OCI-LY3 (cell line): ENCODE measurements around the gene NCKAP5.

Source experiments
- H2AFZ ChIP-seq: fragments of 200-600, 300-600 bp; shearing (Covaris generic); 2 replicates; pipeline ENCODE4 v1.6.0; 2014; ENCODE audit warnings: antibody characterized with exemption, low read depth, low read length
- H3K27ac ChIP-seq: fragments of 200-600, 300-600 bp; sonication (generic); 2 replicates; pipeline ENCODE4 v1.5.1; 2014; ENCODE audit warnings: mild to moderate bottlenecking, low read length, moderate library complexity, mixed read lengths
- H3K27me3 ChIP-seq: fragments of 200-600, 300-600 bp; sonication (generic); 2 replicates; pipeline ENCODE4 v1.6.1; 2014; ENCODE audit warnings: low read depth, low read length, mixed read lengths
- H3K36me3 ChIP-seq: fragments of 200-600, 300-600 bp; sonication (generic); replicated peaks from 2 replicates; pipeline ENCODE3; 2014; ENCODE audit warnings: low read depth, low read length, mixed read lengths
- H3K4me1 ChIP-seq: fragments of 300-600, 200-600 bp; sonication (generic); 2 replicates; pipeline ENCODE4 v1.6.1; 2014; ENCODE audit warnings: low read length, mixed read lengths
- H3K4me2 ChIP-seq: fragments of 200-600, 300-600 bp; sonication (generic); 2 replicates; pipeline ENCODE4 v1.6.1; 2014; ENCODE audit warnings: low read length, mixed read lengths
- H3K4me3 ChIP-seq: fragments of 300-600, 200-600 bp; sonication (generic); 2 replicates; pipeline ENCODE4 v1.5.1; 2014; ENCODE audit warnings: antibody characterized with exemption, mild to moderate bottlenecking, low read length, moderate library complexity
- H3K79me2 ChIP-seq: fragments of 300-600, 200-600 bp; shearing (Covaris generic); 2 replicates; pipeline ENCODE4 v1.6.1; 2014; ENCODE audit warnings: mild to moderate bottlenecking, low read length, mixed read lengths
- H3K9ac ChIP-seq: fragments of 300-600, 200-600 bp; shearing (Covaris generic); 2 replicates; pipeline ENCODE4 v1.6.0; 2014; ENCODE audit warnings: mild to moderate bottlenecking, low read length, moderate library complexity
- H3K9me3 ChIP-seq: fragments of 200-600, 300-600 bp; shearing (Covaris generic); 2 replicates; pipeline ENCODE4 v1.6.1; 2014; ENCODE audit warnings: low read length, mixed read lengths; ENCODE audit not compliant: insufficient read depth
- H4K20me1 ChIP-seq: fragments of 200-600, 300-600 bp; sonication (generic); 2 replicates; pipeline ENCODE4 v1.6.1; 2016; ENCODE audit warnings: low read length, mixed read lengths; ENCODE audit not compliant: insufficient read depth
- EZH2phosphoT487 ChIP-seq: fragments of 200-600 bp; shearing (Covaris generic); IDR thresholded peaks from 2 replicates; pipeline ENCODE4 v1.6.1; 2018; ENCODE audit warnings: antibody characterized with exemption, mixed run types, low read depth
- TF ChIP-seq, protein P1 (sequence below): fragments of 200-600, 300-600 bp; sonication (generic); IDR thresholded peaks from 2 replicates; pipeline ENCODE4 v1.5.1; 2014; ENCODE audit warnings: antibody characterized with exemption, low read length, low read depth

Gene NCKAP5

DNA sequence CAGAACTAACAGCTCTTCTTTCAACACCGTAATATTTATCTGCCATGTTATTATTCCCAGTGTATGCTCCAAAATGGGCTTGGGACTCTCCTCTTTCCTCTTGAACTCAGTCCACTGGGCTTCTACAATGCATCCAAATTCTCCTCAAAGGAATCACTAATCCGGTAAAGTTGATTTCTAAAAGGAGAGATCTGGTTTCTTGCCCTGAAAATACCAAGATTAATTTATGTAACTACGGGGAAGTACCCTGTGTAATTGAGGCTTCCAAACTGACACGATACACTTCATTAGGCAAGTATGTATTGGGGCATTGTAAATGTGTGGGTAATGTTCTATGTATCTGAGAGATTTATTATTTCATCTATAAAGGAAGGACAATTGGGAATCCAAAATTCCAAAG, 5.7 kb downstream of the NCKAP5 start:
- H3K27ac ChIP-seq: no peak overlapping the region
- TF ChIP-seq EZH2phosphoT487: no peak
- TF ChIP-seq, protein P1, sequence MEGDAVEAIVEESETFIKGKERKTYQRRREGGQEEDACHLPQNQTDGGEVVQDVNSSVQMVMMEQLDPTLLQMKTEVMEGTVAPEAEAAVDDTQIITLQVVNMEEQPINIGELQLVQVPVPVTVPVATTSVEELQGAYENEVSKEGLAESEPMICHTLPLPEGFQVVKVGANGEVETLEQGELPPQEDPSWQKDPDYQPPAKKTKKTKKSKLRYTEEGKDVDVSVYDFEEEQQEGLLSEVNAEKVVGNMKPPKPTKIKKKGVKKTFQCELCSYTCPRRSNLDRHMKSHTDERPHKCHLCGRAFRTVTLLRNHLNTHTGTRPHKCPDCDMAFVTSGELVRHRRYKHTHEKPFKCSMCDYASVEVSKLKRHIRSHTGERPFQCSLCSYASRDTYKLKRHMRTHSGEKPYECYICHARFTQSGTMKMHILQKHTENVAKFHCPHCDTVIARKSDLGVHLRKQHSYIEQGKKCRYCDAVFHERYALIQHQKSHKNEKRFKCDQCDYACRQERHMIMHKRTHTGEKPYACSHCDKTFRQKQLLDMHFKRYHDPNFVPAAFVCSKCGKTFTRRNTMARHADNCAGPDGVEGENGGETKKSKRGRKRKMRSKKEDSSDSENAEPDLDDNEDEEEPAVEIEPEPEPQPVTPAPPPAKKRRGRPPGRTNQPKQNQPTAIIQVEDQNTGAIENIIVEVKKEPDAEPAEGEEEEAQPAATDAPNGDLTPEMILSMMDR: no peak
- no peaks in the 10 kb centered on the region for H3K4me1 ChIP-seq
- no peaks in the 10 kb centered on the region for H4K20me1 ChIP-seq
- H3K9ac ChIP-seq: no peak overlapping the region
- no peak overlapping the region for H2AFZ ChIP-seq
- H3K9me3 ChIP-seq: no peaks in the 10 kb centered on the region
- H3K36me3 ChIP-seq: no peaks in the 10 kb centered on the region
- peaks cover 9% of the 10 kb centered on the region; the same call in 1 of the 2 replicates for H3K27me3 ChIP-seq
- H3K4me2 ChIP-seq: no peak overlapping the region
- no peak overlapping the region for H3K4me3 ChIP-seq
- H3K79me2 ChIP-seq: no peaks in the 10 kb centered on the region

DNA sequence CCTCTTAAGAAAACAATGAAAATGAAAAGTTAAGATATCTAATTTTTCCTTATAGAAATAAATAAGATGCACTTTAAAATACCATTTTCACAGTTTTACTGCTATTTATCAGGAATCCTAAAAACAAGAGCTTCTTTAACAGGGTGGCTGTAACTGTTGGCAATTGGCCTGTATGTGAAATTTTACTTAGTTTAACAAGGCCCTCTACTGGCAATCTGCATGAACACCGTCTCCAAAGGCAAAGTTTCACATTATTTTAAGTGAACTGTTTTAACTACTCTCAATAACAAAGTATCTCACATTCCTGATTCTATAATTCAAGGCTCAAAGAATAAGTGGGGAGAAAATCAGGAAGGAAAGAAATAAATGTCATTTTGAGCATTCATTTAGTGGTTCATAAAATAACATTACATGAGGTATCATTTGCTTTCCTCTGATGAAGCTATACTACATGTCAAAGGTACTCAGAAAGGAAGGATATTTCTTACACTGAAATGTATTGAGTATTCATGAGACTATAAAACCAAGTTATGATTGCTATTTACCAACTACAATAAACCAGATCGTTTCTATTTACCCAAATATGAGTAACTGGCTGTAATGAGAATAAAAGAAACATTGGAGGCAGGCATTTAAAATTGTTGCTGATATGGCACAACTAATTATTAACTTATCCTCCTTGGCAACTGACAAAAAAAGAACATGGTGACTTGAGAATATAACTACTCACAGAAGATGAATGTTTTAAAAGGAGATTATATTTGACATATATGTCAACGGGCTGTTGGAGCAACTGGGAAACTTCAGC, 7.0 kb downstream of the NCKAP5 start:
- no peak overlapping the region for H3K4me3 ChIP-seq
- H2AFZ ChIP-seq: no peak overlapping the region
- no peak overlapping the region for H3K4me2 ChIP-seq
- no peaks in the 10 kb centered on the region for H3K79me2 ChIP-seq
- peaks cover 17% of the 10 kb centered on the region; the same call in 1 of the 2 replicates for H3K27me3 ChIP-seq
- no peaks in the 10 kb centered on the region for H4K20me1 ChIP-seq
- no peak overlapping the region for H3K27ac ChIP-seq
- TF ChIP-seq, protein P1: peak; percentile 77
- no peak for TF ChIP-seq EZH2phosphoT487
- no peaks in the 10 kb centered on the region for H3K36me3 ChIP-seq
- no peak overlapping the region for H3K9ac ChIP-seq
- H3K4me1 ChIP-seq: no peaks in the 10 kb centered on the region
- H3K9me3 ChIP-seq: no peaks in the 10 kb centered on the region

DNA sequence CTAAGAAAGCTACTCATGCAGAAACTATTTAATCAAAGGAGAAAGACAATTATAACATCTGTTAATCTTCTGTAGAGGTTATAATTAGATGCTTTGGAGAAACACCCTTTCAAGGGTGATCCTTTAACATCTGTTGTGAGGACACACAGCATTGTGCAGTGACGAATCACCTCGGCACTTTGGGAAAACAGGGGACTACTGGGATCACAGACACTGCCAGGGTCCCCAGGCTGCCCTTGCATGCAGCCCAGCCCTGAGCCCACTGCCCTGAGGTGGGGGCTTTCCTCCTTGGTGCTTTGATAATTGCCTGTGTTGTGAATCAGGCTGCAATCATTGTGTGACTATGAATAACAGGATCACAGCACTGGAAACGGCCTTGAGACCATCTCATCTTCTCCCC, 10.6 kb downstream of the NCKAP5 start:
- no peak overlapping the region for H3K9ac ChIP-seq
- H3K4me2 ChIP-seq: no peak overlapping the region
- TF ChIP-seq, protein P1: no peak
- no peak for TF ChIP-seq EZH2phosphoT487
- H3K4me3 ChIP-seq: no peak overlapping the region
- H3K27me3 ChIP-seq: peaks cover 17% of the 10 kb centered on the region; the same call in 1 of the 2 replicates
- no peak overlapping the region for H3K27ac ChIP-seq
- H2AFZ ChIP-seq: no peak overlapping the region
- H3K4me1 ChIP-seq: no peaks in the 10 kb centered on the region
- H4K20me1 ChIP-seq: no peaks in the 10 kb centered on the region
- H3K36me3 ChIP-seq: no peaks in the 10 kb centered on the region
- no peaks in the 10 kb centered on the region for H3K9me3 ChIP-seq
- no peaks in the 10 kb centered on the region for H3K79me2 ChIP-seq

DNA sequence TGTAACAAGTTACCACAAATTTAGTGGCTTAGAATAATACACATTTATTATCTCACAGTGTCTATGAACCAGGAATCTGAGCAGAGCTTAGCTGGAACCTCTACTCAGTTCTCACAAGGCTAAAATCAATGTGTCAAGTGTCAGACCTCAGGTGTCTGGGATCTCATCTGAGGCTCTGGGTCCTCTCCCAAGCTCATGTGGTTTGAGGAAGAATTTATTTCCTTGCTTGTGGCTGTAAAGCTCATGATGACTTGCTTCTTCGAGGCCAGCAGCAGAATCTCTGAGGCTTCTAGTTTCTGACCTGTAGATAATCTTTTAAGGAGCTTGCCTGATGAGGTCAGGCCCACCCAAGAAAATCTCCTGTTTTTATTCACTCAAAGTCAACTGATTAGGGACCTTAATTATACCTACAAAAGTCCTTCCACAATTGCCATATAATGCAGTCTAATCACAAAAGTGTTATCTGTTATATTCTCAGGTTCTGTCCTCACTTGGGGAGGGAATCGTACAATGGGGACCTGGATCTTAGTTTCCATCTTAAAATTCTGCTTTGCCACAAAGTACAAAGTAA, 14.3 kb downstream of the NCKAP5 start:
- no peaks in the 10 kb centered on the region for H3K4me1 ChIP-seq
- no peak overlapping the region for H3K9ac ChIP-seq
- H3K27ac ChIP-seq: no peak overlapping the region
- no peak overlapping the region for H2AFZ ChIP-seq
- no peaks in the 10 kb centered on the region for H3K36me3 ChIP-seq
- H3K9me3 ChIP-seq: no peaks in the 10 kb centered on the region
- TF ChIP-seq, protein P1: no peak
- TF ChIP-seq EZH2phosphoT487: no peak
- H3K27me3 ChIP-seq: peaks cover 17% of the 10 kb centered on the region; the same call in 1 of the 2 replicates
- H3K4me3 ChIP-seq: no peak overlapping the region
- no peaks in the 10 kb centered on the region for H4K20me1 ChIP-seq
- no peak overlapping the region for H3K4me2 ChIP-seq
- H3K79me2 ChIP-seq: no peaks in the 10 kb centered on the region
